ENCODE data around the gene NADSYN1.

DNA sequence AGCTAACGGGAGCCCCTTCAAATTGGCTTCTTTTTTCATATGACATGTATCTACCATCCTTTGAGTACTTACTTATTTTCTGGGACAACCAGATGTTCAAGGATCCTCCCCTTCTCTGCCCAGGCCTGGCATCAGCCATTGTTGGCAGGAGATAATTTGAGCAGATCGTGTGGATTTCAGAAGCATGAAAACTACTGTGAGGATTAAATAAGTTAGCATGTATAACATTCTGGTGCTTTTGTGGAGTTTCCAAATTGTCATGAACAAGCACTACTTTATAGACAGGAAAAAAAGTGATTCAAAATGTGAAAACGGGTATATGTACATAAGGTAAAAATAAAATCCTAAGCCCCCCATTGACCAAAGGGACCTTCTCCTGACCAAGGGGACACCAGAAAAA lies 2.1 kb upstream of the NADSYN1 start:
- TF ChIP-seq GATA3 (IDR thresholded peaks at IDR 0.05; ENCODE audit: low read depth, low read length) (no peak), GATA2 (IDR thresholded peaks at IDR 0.05; ENCODE audit: low read depth, low read length) (no peak)
